K562 (cell line): ENCODE data around the gene CEP290. TPM values are rescaled to one million over a fixed set of nuclear protein-coding genes. Genes with fewer than 3 reads are reported as not detected.

Experiments used
- ATAC-seq: fragments of 200-7000 bp; cut with Tn5 transposase; 3 replicates; pipeline ENCODE4 v1.9.1; 2020; ENCODE audit warnings: moderate library complexity
- BruUV-seq: library from RNA; stranded (reverse); fragments of 400-500 nt; replicated peaks from 2 replicates; lab custom pipeline; 2021; lab: Mats Ljungman, UMichigan
- CTCF ChIA-PET: fragments of 300-600 bp; formaldehyde crosslinking; extraction: SDS; loops from one replicate; lab custom pipeline; 2021; ENCODE audit warnings: low intra/inter-chr PET ratio; lab: Yijun Ruan, JAX
- POLR2A ChIA-PET: fragments of 300-600, 350-650 bp; sonication (Branson Sonifier 250); formaldehyde crosslinking; extraction: SDS; loops from one replicate; lab custom pipeline; 2021; ENCODE audit warnings: antibody characterized with exemption, inconsistent platforms; lab: Yijun Ruan, JAX
- DNase-seq, 4 experiments: peaks; one replicate each; pipeline versions ENCODE4 v3.0.0 to v3.0.0-alpha.2; 2011 to 2018; ENCODE audit warnings: low spot score in 3 of 4, mixed read lengths in 3 of 4; ENCODE audit errors: extremely low read depth in 1 of 4
- FAIRE-seq: peaks from 2 replicates; lab custom pipeline; 2011; peaks lifted over from hg19 to GRCh38; lab: Jason Lieb, UNC
- H2AFZ ChIP-seq: 2 replicates; pipeline ENCODE4 v1.6.0; 2011; ENCODE audit warnings: low read depth, low read length, control low read depth, inconsistent platforms
- H3K27ac ChIP-seq: fragments of 200-600 bp; 3 replicates; pipeline ENCODE4 v1.8.0; 2011; ENCODE audit warnings: low read depth, mild to moderate bottlenecking, control low read depth, inconsistent platforms, low read length, moderate library complexity, mixed read lengths; ENCODE audit errors: extremely low read depth
- H3K27me3 ChIP-seq, 2 experiments: fragments of 300-600 bp in 1 of 2; 2 replicates in 1 of 2; 3 replicates in 1 of 2; pipeline versions ENCODE4 v1.6.0 to v1.8.0; 2011; ENCODE audit warnings: inconsistent platforms in 2 of 2, low read length in 2 of 2, mild to moderate bottlenecking in 1 of 2, mixed read lengths in 1 of 2, moderate library complexity in 1 of 2; ENCODE audit not compliant: control insufficient read depth in 2 of 2, insufficient read depth in 2 of 2
- H3K36me3 ChIP-seq: fragments of 300-600 bp; 3 replicates; pipeline ENCODE4 v1.8.0; 2011; ENCODE audit warnings: mild to moderate bottlenecking, low read length, inconsistent platforms; ENCODE audit not compliant: control insufficient read depth, insufficient read depth
- H3K4me1 ChIP-seq, 2 experiments: fragments of 200-600 bp in 1 of 2; replicated peaks in 1 of 2; 2 replicates in 1 of 2; 3 replicates in 1 of 2; pipeline versions ENCODE4 v1.5.1 to v1.8.0; 2011; ENCODE audit warnings: inconsistent platforms in 2 of 2, low read length in 2 of 2, mild to moderate bottlenecking in 1 of 2, mixed read lengths in 1 of 2, moderate library complexity in 1 of 2; ENCODE audit not compliant: control insufficient read depth in 2 of 2, insufficient read depth in 2 of 2
- H3K4me2 ChIP-seq: 2 replicates; pipeline ENCODE4 v1.6.1; 2011; ENCODE audit warnings: low read length, control low read depth, inconsistent platforms, mixed read lengths; ENCODE audit not compliant: insufficient read depth
- H3K4me3 ChIP-seq: fragments of 200-600 bp; sonication (generic), shearing (Covaris generic); 2 replicates; pipeline ENCODE4 v1.5.1; 2016; ENCODE audit warnings: control low read depth, inconsistent platforms
- H3K79me2 ChIP-seq: fragments of 200-600 bp; 3 replicates; pipeline ENCODE4 v1.8.0; 2011; ENCODE audit warnings: low read length, inconsistent platforms; ENCODE audit not compliant: control insufficient read depth, insufficient read depth
- H3K9ac ChIP-seq, 2 experiments: 2 replicates each; pipeline versions ENCODE4 v1.6.0 to v1.6.1; 2011; ENCODE audit warnings: low read depth in 2 of 2, low read length in 2 of 2, control low read depth in 1 of 2, inconsistent platforms in 1 of 2, mild to moderate bottlenecking in 1 of 2, mixed read lengths in 1 of 2; ENCODE audit not compliant: insufficient read depth in 1 of 2
- H3K9me1 ChIP-seq: one replicate; pipeline ENCODE4 v1.6.0; 2011; ENCODE audit warnings: inconsistent platforms, mild to moderate bottlenecking, low read length, moderate library complexity; ENCODE audit not compliant: control insufficient read depth, insufficient read depth
- H3K9me3 ChIP-seq: replicated peaks from 2 replicates; pipeline ENCODE4 v1.5.1; 2011; ENCODE audit warnings: low read depth, low read length, inconsistent platforms; ENCODE audit not compliant: control insufficient read depth, insufficient read depth
- H4K20me1 ChIP-seq: replicated peaks from 2 replicates; pipeline ENCODE4 v1.6.1; 2011; ENCODE audit warnings: low read length, inconsistent platforms, mixed read lengths; ENCODE audit not compliant: control insufficient read depth, insufficient read depth
- RAD21 ChIP-seq, 2 experiments: fragments of 250-450 bp in 1 of 2; fragments of 450-650 bp in 1 of 2; sonication (Bioruptor Pico) in 1 of 2; formaldehyde crosslinking in 1 of 2; IDR thresholded peaks in 1 of 2; conservative IDR thresholded peaks in 1 of 2; 2 replicates each; pipeline versions ENCODE4 v1.4.0 to v1.8.0; 2020 to 2022; ENCODE audit warnings: mild to moderate bottlenecking in 2 of 2, moderate library complexity in 1 of 2
- WGBS: fragments of 100-300 bp; shearing (Covaris generic); methylation state at CpG from one replicate; pipeline ENCODE4 v1.1.6; 2016; ENCODE audit warnings: low coverage, mixed read lengths; ENCODE audit not compliant: insufficient coverage; ENCODE audit errors: missing lambda C conversion rate; 5-methylcytosine and 5-hydroxymethylcytosine counted together
- in situ Hi-C: fragments of 300-500 bp; cut with MboI; formaldehyde crosslinking; loops from 4 replicates; pipeline ENCODE4 v1.15.0; 2018; ENCODE audit warnings: inconsistent platforms, mixed read lengths
- intact Hi-C: fragments of 100-400 bp; cut with micrococcal nuclease; formaldehyde crosslinking; loops from 2 replicates; pipeline ENCODE4 v1.14.2; 2022
- polyA plus RNA-seq, 8 experiments: library from polyadenylated mRNA; depleted of rRNA in 4 of 8; stranded (reverse) in 5 of 8; unstranded in 3 of 8; fragments of >200 nt; fragmentation: Nextera tagmentation in 2 of 8; fragmentation: Illumina TruSeq in 1 of 8; extraction: Ambion mirVana in 2 of 8; extraction: Trizol in 1 of 8; gene quantifications; 2 replicates each; pipeline versions ENCODE4 v1.2.1 to v1.2.3, GENCODE V29; 2011 to 2014; ENCODE audit warnings: inconsistent platforms in 1 of 8, missing spikeins in 1 of 8
- total RNA-seq, 7 experiments: library from RNA; depleted of rRNA in 6 of 7; stranded (reverse); fragments of >200 nt in 6 of 7; fragmentation: Illumina TruSeq in 2 of 7; extraction: Trizol in 2 of 7; gene quantifications; 2 replicates each; pipeline versions ENCODE4 v1.2.1 to v1.2.3, GENCODE V29; 2011 to 2021; ENCODE audit warnings: low replicate concordance in 1 of 7
- TF ChIP-seq, protein P1 (sequence below), 3 experiments: IDR thresholded peaks in 2 of 3; conservative IDR thresholded peaks in 1 of 3; 2 replicates each; pipeline ENCODE4 v1.5.1; 2011 to 2012; ENCODE audit warnings: low read length in 3 of 3, mild to moderate bottlenecking in 3 of 3, control low read depth in 2 of 3, improper control_type of control experiment in 1 of 3, inconsistent platforms in 1 of 3, low read depth in 1 of 3, mixed read lengths in 1 of 3, moderate library complexity in 1 of 3; ENCODE audit not compliant: insufficient read depth in 2 of 3
- TF ChIP-seq, protein P2 (sequence below): fragments of 450-650 bp; formaldehyde crosslinking; IDR thresholded peaks from 2 replicates; pipeline ENCODE4 v1.4.0; 2020; ENCODE audit warnings: mild to moderate bottlenecking, moderate library complexity
- TF ChIP-seq, protein P3 (sequence below): sonication (generic); IDR thresholded peaks from 2 replicates; pipeline ENCODE4 v1.6.1; 2016

CEP290 gene
- total and polyA plus RNA-seq, 9 of the 15 experiments (the other 6 are each of a cell fraction or from before 2014, with no cell fraction given), result 7.2 to 19.4 (median 18.1) TPM

DNA sequence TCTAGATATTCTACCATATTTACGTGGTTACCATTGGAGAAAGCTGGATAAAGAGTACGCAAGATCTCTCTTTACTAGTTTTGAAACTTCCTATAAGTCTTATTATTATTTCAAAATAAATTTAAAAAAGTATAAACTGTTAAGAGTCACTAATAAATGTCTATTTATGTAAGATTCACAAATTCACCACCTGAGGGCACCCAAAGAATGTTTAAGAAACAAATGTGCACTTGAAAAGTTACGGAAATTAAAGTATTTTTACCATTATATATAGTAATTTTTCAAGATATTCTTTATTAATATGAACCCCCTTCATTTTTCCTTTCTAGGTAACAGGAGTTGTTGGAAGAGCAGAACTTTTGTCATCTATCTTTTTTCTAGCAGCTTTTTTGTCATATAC is 12.1 kb upstream of the CEP290 start:
- Histone ChIP-seq H3K9ac (no peak overlapping the region), H3K4me1 (no peaks in the 10 kb centered on the region), H2AFZ (no peak overlapping the region), H3K4me2 (no peak overlapping the region), H3K27me3 (no peaks in the 10 kb centered on the region), H3K79me2 (no peaks in the 10 kb centered on the region), H4K20me1 (no peaks in the 10 kb centered on the region), H3K4me3 (no peak overlapping the region), H3K36me3 (peaks cover 8% of the 10 kb centered on the region; the same call in 1 of the 3 replicates), H3K27ac (no peak overlapping the region), H3K9me1 (no peaks in the 10 kb centered on the region), H3K9me3 (no peaks in the 10 kb centered on the region)
- ATAC-seq (no peak), DNase-seq (no peak), FAIRE-seq (no peak)
- ChIA-PET POLR2A (no interaction called here), CTCF (no interaction called here)
- TF ChIP-seq, protein P1, sequence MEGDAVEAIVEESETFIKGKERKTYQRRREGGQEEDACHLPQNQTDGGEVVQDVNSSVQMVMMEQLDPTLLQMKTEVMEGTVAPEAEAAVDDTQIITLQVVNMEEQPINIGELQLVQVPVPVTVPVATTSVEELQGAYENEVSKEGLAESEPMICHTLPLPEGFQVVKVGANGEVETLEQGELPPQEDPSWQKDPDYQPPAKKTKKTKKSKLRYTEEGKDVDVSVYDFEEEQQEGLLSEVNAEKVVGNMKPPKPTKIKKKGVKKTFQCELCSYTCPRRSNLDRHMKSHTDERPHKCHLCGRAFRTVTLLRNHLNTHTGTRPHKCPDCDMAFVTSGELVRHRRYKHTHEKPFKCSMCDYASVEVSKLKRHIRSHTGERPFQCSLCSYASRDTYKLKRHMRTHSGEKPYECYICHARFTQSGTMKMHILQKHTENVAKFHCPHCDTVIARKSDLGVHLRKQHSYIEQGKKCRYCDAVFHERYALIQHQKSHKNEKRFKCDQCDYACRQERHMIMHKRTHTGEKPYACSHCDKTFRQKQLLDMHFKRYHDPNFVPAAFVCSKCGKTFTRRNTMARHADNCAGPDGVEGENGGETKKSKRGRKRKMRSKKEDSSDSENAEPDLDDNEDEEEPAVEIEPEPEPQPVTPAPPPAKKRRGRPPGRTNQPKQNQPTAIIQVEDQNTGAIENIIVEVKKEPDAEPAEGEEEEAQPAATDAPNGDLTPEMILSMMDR (IDR thresholded peaks at IDR 0.05 in 2 of 3, conservative IDR thresholded peaks at IDR 0.05 in 1 of 3; ENCODE audit: insufficient read depth in 2 of 3, low read depth in 1 of 3, low read length in 3 of 3), result peak in 1 of 3 experiments; percentile 29; a peak in 2 of 6 replicates
- TF ChIP-seq, protein P2, sequence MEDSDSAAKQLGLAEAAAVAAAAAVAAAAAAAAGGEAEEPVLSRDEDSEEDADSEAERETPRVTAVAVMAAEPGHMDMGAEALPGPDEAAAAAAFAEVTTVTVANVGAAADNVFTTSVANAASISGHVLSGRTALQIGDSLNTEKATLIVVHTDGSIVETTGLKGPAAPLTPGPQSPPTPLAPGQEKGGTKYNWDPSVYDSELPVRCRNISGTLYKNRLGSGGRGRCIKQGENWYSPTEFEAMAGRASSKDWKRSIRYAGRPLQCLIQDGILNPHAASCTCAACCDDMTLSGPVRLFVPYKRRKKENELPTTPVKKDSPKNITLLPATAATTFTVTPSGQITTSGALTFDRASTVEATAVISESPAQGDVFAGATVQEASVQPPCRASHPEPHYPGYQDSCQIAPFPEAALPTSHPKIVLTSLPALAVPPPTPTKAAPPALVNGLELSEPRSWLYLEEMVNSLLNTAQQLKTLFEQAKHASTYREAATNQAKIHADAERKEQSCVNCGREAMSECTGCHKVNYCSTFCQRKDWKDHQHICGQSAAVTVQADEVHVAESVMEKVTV, result 0 out of 2 replicates have a peak, but pooled peaks have one; percentile 9
- TF ChIP-seq RAD21 (CRISPR knock-in tag; conservative IDR thresholded peaks at IDR 0.05 in 1 of 2, IDR thresholded peaks at IDR 0.05 in 1 of 2), result peak; percentile 49 to 55
- TF ChIP-seq, protein P3, sequence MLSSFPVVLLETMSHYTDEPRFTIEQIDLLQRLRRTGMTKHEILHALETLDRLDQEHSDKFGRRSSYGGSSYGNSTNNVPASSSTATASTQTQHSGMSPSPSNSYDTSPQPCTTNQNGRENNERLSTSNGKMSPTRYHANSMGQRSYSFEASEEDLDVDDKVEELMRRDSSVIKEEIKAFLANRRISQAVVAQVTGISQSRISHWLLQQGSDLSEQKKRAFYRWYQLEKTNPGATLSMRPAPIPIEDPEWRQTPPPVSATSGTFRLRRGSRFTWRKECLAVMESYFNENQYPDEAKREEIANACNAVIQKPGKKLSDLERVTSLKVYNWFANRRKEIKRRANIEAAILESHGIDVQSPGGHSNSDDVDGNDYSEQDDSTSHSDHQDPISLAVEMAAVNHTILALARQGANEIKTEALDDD, result no peak
- intact Hi-C loops (loop anchor here (2.0 kb wide), 1 partner anchor 239 kb away; no protein-coding TSS in a partner anchor), in situ Hi-C loops (no loop called here)
- 90% methylated on average over 3 of the region's 3 CpGs for WGBS
- no TSS peak for BruUV-seq
